Tibial nerve (tissue), 4 donors: ENCODE measurements around the gene PRXL2C. TPM values are rescaled to one million over a fixed set of nuclear protein-coding genes. Genes with fewer than 3 reads are reported as not detected.
"Not testable (repeated sequence)": the region's sequence is repeated elsewhere in the genome, so short reads cannot be mapped to it uniquely, and the experiment has no call there.

Experiments used
- DNase-seq, 2 donors: peaks; one replicate each; pipeline ENCODE4 v3.0.0-alpha.2; 2019; ENCODE audit warnings: low spot score in 2 of 2
- H3K27ac ChIP-seq, 4 donors: fragments of 200-600 bp; sonication (generic) in 3 of 4; one replicate each; pipeline ENCODE4 v1.5.1; 2017 to 2019; ENCODE audit warnings: mild to moderate bottlenecking in 1 of 4
- H3K27me3 ChIP-seq, 2 donors: fragments of 200-600 bp; sonication (generic) in 1 of 2; one replicate each; pipeline versions ENCODE4 v1.5.1 to v1.6.0; 2017 to 2019
- H3K36me3 ChIP-seq, 3 donors: fragments of 200-600 bp; sonication (generic); one replicate each; pipeline ENCODE4 v1.5.1; 2018 to 2019
- H3K4me1 ChIP-seq, 4 donors: fragments of 200-600 bp; sonication (generic) in 3 of 4; one replicate each; pipeline ENCODE4 v1.5.1; 2017 to 2019
- H3K4me3 ChIP-seq, 4 donors: fragments of 200-600 bp; sonication (generic) in 3 of 4; one replicate each; pipeline ENCODE4 v1.5.1; 2017 to 2019; ENCODE audit warnings: mild to moderate bottlenecking in 1 of 4, moderate library complexity in 1 of 4
- H3K9me3 ChIP-seq, 4 donors: fragments of 200-600 bp; sonication (generic) in 3 of 4; one replicate each; pipeline ENCODE4 v1.5.1; 2017 to 2019
- CTCF ChIP-seq, 5 experiments: fragments of 200-600 bp in 3 of 5; fragments of 450-650 bp in 2 of 5; sonication (generic) in 3 of 5; IDR thresholded peaks; one replicate each; pipeline ENCODE4 v1.5.1; 2016 to 2019; ENCODE audit warnings: antibody characterized with exemption in 5 of 5, mild to moderate bottlenecking in 3 of 5, moderate library complexity in 2 of 5
- EP300 ChIP-seq, 2 donors: sonication (generic); formaldehyde crosslinking; IDR thresholded peaks; one replicate each; pipeline ENCODE4 v1.6.1; 2017; ENCODE audit warnings: antibody characterized with exemption in 2 of 2, mild to moderate bottlenecking in 1 of 2
- POLR2A ChIP-seq, 2 donors: fragments of 450-650 bp; IDR thresholded peaks; one replicate each; pipeline ENCODE4 v1.6.1; 2017; ENCODE audit warnings: antibody characterized with exemption in 2 of 2, mild to moderate bottlenecking in 2 of 2, moderate library complexity in 2 of 2
- WGBS, 2 donors: methylation state at CpG; one replicate each; pipeline ENCODE4 v1.1.5; 2018; 5-methylcytosine and 5-hydroxymethylcytosine counted together
- total RNA-seq, 4 donors: library from RNA; depleted of rRNA; stranded (reverse); fragments of >200 nt; gene quantifications; one replicate each; pipeline ENCODE4 v1.1.0, GENCODE V29; 2016

Gene PRXL2C
- total RNA-seq, 4 donors from 2014 or later, result 14.9 to 52.7 (median 20.6) TPM

GRCh38 chr9:96667363-96667728 lies 12.2 kb upstream of the PRXL2C start:
- Histone ChIP-seq H3K27ac (no peak overlapping the region), H3K9me3 (no peaks in the 10 kb centered on the region), H3K27me3 (no peaks in the 10 kb centered on the region), H3K36me3 (no peaks in the 10 kb centered on the region), H3K4me1 (no peaks in the 10 kb centered on the region), H3K4me3 (no peak overlapping the region)
- TF ChIP-seq POLR2A (IDR thresholded peaks at IDR 0.05) (no peak), EP300 (IDR thresholded peaks at IDR 0.05) (no peak), CTCF (IDR thresholded peaks at IDR 0.05) (no peak)
- WGBS, 2 donors, result 78 to 80% methylated on average over 2 of the region's 2 CpGs
- no peak for DNase-seq

GRCh38 chr9:96666653-96667362 lies 11.7 kb upstream of the PRXL2C start:
- 72 to 77% methylated on average over 15 of the region's 15 CpGs for WGBS, 2 donors
- peak in 1 of 2 donors; percentile 46 for DNase-seq
- TF ChIP-seq CTCF (IDR thresholded peaks at IDR 0.05), result peak; percentile 65 to 81 (median 76)
- H3K36me3 ChIP-seq, H3K4me1 ChIP-seq, H3K27ac ChIP-seq, H3K4me3 ChIP-seq, H3K9me3 ChIP-seq, H3K27me3 ChIP-seq: not testable (repeated sequence)

- Histone ChIP-seq H3K36me3 (no peaks in the 10 kb centered on the region), H3K27ac (no peak overlapping the region), H3K4me3 (no peak overlapping the region), H3K9me3 (no peaks in the 10 kb centered on the region), H3K27me3 (no peaks in the 10 kb centered on the region), H3K4me1 (no peaks in the 10 kb centered on the region)
- 81 to 85% methylated on average over 6 of the region's 6 CpGs for WGBS, 2 donors
- no peak for TF ChIP-seq CTCF (IDR thresholded peaks at IDR 0.05)
- TF ChIP-seq POLR2A (IDR thresholded peaks at IDR 0.05), result no peak
- no peak for DNase-seq
Measured at GRCh38 chr9:96665789-96666188, 10.7 kb upstream of the PRXL2C start.

- Histone ChIP-seq H3K27me3 (no peaks in the 10 kb centered on the region), H3K9me3 (no peaks in the 10 kb centered on the region), H3K27ac (no peak overlapping the region), H3K4me1 (no peaks in the 10 kb centered on the region), H3K36me3 (no peaks in the 10 kb centered on the region), H3K4me3 (no peak overlapping the region)
- DNase-seq, result no peak
- WGBS, 2 donors, result 93 to 95% methylated on average over 20 of the region's 20 CpGs
- TF ChIP-seq EP300 (IDR thresholded peaks at IDR 0.05) (no peak), POLR2A (IDR thresholded peaks at IDR 0.05) (no peak), CTCF (IDR thresholded peaks at IDR 0.05) (no peak)
Measured at GRCh38 chr9:96663506-96664120, 8.5 kb upstream of the PRXL2C start.

GRCh38 chr9:96661711-96662110 lies 6.6 kb upstream of the PRXL2C start:
- Histone ChIP-seq H3K4me3 (no peak overlapping the region), H3K9me3 (no peaks in the 10 kb centered on the region), H3K27me3 (no peaks in the 10 kb centered on the region), H3K36me3 (no peaks in the 10 kb centered on the region), H3K4me1 (peaks cover 0 to 6% (median 0%) of the 10 kb centered on the region in 4 donors), H3K27ac (no peak overlapping the region)
- WGBS, 2 donors, result 79 to 90% methylated on average over 4 of the region's 4 CpGs
- no peak for TF ChIP-seq POLR2A (IDR thresholded peaks at IDR 0.05)
- no peak for TF ChIP-seq CTCF (IDR thresholded peaks at IDR 0.05)
- no peak for TF ChIP-seq EP300 (IDR thresholded peaks at IDR 0.05)
- no peak for DNase-seq
